ENCODE data around the gene KBTBD12. TPM values are rescaled to one million over a fixed set of nuclear protein-coding genes. Genes with fewer than 3 reads are reported as not detected.

KBTBD12 gene
- total RNA-seq, 2 experiments from 2014 or later = not detected

GRCh38 chr3:127984241-127984975, 69.4 kb downstream of the KBTBD12 start:
- Mint-ChIP-seq H3K27ac (no peak overlapping the region), H3K4me3 (no peak overlapping the region), H3K27me3 (ENCODE audit: low read depth) (peaks cover 1% of the 10 kb centered on the region), H3K4me1 (ENCODE audit: low read depth) (no peaks in the 10 kb centered on the region), H3K9me3 (no peaks in the 10 kb centered on the region), H3K36me3 (ENCODE audit: low read depth) (no peaks in the 10 kb centered on the region)
- DNase-seq = no peak
- CTCF ChIA-PET = no interaction called here
- intact Hi-C loops (cut with micrococcal nuclease) = no loop called here

DNA sequence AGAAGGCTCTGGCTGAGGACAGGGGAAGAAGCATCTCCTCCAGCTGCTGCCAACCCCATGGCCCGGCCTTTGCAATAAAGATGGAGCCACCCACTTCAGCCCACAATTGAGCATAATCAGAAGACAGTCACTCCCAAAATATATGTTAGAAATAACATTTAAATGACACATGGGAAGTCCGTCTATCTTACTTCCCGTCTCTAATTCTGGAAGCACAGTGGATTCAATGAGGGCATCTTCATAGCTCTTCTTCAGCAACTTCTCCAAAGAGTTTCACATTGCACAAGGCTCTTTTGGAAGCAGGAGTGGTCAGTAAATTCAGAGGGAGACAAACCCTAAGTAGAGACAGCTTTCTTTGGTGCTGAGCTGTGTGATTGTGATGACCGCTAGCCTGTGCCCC, 70.2 kb downstream of the KBTBD12 start:
- Mint-ChIP-seq H3K27me3 (ENCODE audit: low read depth) (peaks cover 1% of the 10 kb centered on the region), H3K4me1 (ENCODE audit: low read depth) (no peaks in the 10 kb centered on the region), H3K9me3 (no peaks in the 10 kb centered on the region), H3K4me3 (no peak overlapping the region), H3K27ac (no peak overlapping the region), H3K36me3 (ENCODE audit: low read depth) (no peaks in the 10 kb centered on the region)
- CTCF ChIA-PET = no interaction called here
- DNase-seq = no peak
- intact Hi-C loops (cut with micrococcal nuclease) = no loop called here

DNA sequence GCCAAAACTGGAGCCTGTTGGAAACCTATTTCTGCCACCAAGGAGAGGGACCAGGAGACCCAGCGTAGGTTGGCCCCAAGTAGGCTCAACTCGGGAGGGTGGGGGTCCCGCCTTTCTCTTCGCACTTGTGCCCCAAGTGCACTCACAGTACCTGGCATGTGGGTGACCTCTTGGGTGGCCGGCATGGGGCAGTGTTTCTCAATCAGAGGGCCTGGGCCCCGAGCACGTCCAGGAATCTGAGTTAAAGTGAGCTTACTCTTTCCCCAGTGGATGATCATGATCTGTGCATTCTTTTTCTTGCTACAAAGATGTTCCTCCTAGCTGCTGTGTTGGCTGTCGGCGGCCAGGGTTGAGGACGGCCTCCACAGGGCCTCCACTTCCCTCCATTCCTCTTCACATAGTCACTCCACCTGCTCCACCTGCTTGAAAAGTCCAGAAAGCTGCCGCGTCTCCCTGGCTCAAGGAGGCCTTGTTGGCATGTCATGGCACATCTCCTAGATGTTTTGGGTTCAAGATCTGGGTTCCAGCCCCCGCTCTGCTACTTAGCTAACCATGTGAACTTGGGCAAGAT, 70.7 kb downstream of the KBTBD12 start:
- CTCF ChIA-PET = interaction anchor here (0.6 kb wide), 1 partner anchor 24 kb away, joined by 3 read pairs; no protein-coding TSS in a partner anchor
- no peak for DNase-seq
- no peaks in the 10 kb centered on the region for H3K36me3 Mint-ChIP-seq (ENCODE audit: low read depth)
- no peaks in the 10 kb centered on the region for H3K4me1 Mint-ChIP-seq (ENCODE audit: low read depth)
- no peak overlapping the region for H3K27ac Mint-ChIP-seq
- intact Hi-C loops (cut with micrococcal nuclease) = no loop called here
- H3K9me3 Mint-ChIP-seq = no peaks in the 10 kb centered on the region
- peaks cover 1% of the 10 kb centered on the region for H3K27me3 Mint-ChIP-seq (ENCODE audit: low read depth)
- H3K4me3 Mint-ChIP-seq = no peak overlapping the region

DNA sequence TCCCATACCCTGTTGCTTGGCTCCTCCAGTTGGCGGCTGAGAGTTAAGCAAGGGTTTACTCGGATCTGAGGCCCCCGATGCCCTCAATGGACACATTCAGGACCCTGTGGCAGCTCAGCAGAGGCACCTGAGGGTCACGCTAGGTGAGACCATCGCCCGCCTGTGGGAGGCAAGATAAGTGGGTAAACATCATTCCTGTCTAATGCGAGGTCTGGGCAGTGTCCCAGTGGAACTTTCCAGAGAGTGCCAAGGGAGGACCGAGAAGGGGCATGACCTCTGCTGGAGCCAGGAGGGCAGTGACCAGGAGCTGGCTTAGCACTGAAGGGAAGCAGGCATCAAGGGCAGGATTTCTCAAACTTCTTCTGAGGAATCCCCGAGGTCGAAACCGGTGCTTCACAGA, 71.8 kb downstream of the KBTBD12 start:
- Mint-ChIP-seq H3K4me1 (ENCODE audit: low read depth) (no peaks in the 10 kb centered on the region), H3K27me3 (ENCODE audit: low read depth) (peaks cover 1% of the 10 kb centered on the region), H3K9me3 (no peaks in the 10 kb centered on the region), H3K36me3 (ENCODE audit: low read depth) (no peaks in the 10 kb centered on the region), H3K27ac (no peak overlapping the region), H3K4me3 (no peak overlapping the region)
- no peak for DNase-seq
- intact Hi-C loops (cut with micrococcal nuclease) = no loop called here
- CTCF ChIA-PET = no interaction called here

- Mint-ChIP-seq H3K36me3 (ENCODE audit: low read depth) (no peaks in the 10 kb centered on the region), H3K9me3 (no peaks in the 10 kb centered on the region), H3K4me1 (ENCODE audit: low read depth) (no peaks in the 10 kb centered on the region), H3K27ac (no peak overlapping the region), H3K4me3 (no peak overlapping the region), H3K27me3 (ENCODE audit: low read depth) (peaks cover 1% of the 10 kb centered on the region)
- DNase-seq = no peak
- CTCF ChIA-PET = no interaction called here
- intact Hi-C loops (cut with micrococcal nuclease) = no loop called here
Measured at GRCh38 chr3:127987309-127987995, 72.4 kb downstream of the KBTBD12 start.

GRCh38 chr3:127988770-127989557, 73.9 kb downstream of the KBTBD12 start:
- Mint-ChIP-seq H3K9me3 (no peaks in the 10 kb centered on the region), H3K4me3 (no peak overlapping the region), H3K4me1 (ENCODE audit: low read depth) (no peaks in the 10 kb centered on the region), H3K27me3 (ENCODE audit: low read depth) (no peaks in the 10 kb centered on the region), H3K27ac (no peak overlapping the region), H3K36me3 (ENCODE audit: low read depth) (no peaks in the 10 kb centered on the region)
- no peak for DNase-seq
- CTCF ChIA-PET = no interaction called here
- intact Hi-C loops (cut with micrococcal nuclease) = no loop called here

DNA sequence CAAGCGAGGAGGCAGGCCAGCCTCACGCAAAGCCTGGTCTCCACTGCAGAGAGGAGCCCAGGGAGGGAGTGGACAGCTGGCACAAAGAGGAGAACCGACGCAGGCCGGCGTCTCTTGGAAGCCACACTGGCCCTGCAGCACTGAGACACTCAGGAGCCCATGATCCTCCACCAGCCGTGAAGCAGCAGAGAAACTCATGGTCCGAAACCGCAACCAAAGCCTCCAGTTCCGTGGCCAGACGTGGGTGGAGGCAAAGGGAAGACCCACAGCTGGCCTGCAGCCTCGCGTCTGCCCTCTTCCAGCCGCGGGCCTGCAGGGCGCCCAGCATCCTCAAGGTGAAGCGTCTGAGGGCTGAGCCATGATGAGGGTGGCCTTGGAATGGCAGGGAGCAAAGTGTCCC, 75.0 kb downstream of the KBTBD12 start:
- H3K27me3 Mint-ChIP-seq (ENCODE audit: low read depth) = no peaks in the 10 kb centered on the region
- CTCF ChIA-PET = no interaction called here
- intact Hi-C loops (cut with micrococcal nuclease) = no loop called here
- DNase-seq = no peak
- no peaks in the 10 kb centered on the region for H3K9me3 Mint-ChIP-seq
- H3K27ac Mint-ChIP-seq = no peak overlapping the region
- no peak overlapping the region for H3K4me3 Mint-ChIP-seq
- H3K36me3 Mint-ChIP-seq (ENCODE audit: low read depth) = no peaks in the 10 kb centered on the region
- no peaks in the 10 kb centered on the region for H3K4me1 Mint-ChIP-seq (ENCODE audit: low read depth)

DNA sequence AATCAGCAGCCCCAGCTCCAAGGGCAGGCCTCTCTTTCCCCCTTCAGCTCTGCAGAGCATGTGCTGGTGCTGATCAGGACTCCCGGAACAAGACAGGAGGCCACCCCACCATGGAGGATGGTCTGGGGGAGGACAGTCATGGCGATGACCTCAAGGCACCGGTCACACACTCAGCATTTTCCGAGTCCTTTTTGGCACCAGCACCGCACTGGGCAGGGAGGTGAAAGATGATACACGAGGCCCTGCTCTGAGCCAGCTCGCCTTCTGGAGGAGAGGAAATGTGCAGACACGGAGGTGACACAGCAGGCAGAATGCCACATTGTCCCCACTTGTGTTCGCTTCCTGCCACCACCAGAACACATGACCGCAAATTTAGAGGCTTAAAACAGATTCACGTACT, 75.4 kb downstream of the KBTBD12 start:
- Mint-ChIP-seq H3K9me3 (no peaks in the 10 kb centered on the region), H3K27ac (no peak overlapping the region), H3K36me3 (ENCODE audit: low read depth) (no peaks in the 10 kb centered on the region), H3K27me3 (ENCODE audit: low read depth) (no peaks in the 10 kb centered on the region), H3K4me3 (no peak overlapping the region), H3K4me1 (ENCODE audit: low read depth) (no peaks in the 10 kb centered on the region)
- CTCF ChIA-PET = no interaction called here
- intact Hi-C loops (cut with micrococcal nuclease) = no loop called here
- DNase-seq = no peak

- CTCF ChIA-PET = no interaction called here
- DNase-seq = no peak
- Mint-ChIP-seq H3K36me3 (ENCODE audit: low read depth) (no peaks in the 10 kb centered on the region), H3K27me3 (ENCODE audit: low read depth) (no peaks in the 10 kb centered on the region), H3K27ac (no peak overlapping the region), H3K9me3 (no peaks in the 10 kb centered on the region), H3K4me3 (no peak overlapping the region), H3K4me1 (ENCODE audit: low read depth) (no peaks in the 10 kb centered on the region)
- intact Hi-C loops (cut with micrococcal nuclease) = no loop called here
Measured at GRCh38 chr3:127991251-127991650, 76.2 kb downstream of the KBTBD12 start.

DNA sequence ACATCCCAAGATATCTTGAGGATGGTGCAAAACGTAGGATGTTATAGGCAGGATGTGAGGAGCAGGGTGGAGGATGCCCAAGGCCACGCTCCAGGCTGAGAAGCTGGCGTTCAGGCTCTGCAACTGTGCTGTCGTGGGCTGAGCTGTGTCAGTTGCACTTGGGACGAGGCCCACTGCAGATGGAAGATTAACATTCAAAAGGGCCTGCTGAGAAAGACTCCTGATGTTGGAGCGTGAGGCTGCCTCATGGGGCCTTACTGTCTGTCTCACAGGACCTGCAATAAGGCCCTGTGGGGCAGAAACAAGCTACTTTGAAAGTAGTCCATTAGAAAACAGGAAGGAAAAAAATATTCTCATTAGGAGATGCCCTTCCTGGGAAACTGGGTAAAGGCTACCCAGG, 76.6 kb downstream of the KBTBD12 start:
- Mint-ChIP-seq H3K36me3 (ENCODE audit: low read depth) (no peaks in the 10 kb centered on the region), H3K9me3 (no peaks in the 10 kb centered on the region), H3K27ac (no peak overlapping the region), H3K4me3 (no peak overlapping the region), H3K27me3 (ENCODE audit: low read depth) (no peaks in the 10 kb centered on the region), H3K4me1 (ENCODE audit: low read depth) (no peaks in the 10 kb centered on the region)
- CTCF ChIA-PET = no interaction called here
- DNase-seq = no peak
- intact Hi-C loops (cut with micrococcal nuclease) = no loop called here

- H3K27ac Mint-ChIP-seq = no peak overlapping the region
- no peak for DNase-seq
- H3K36me3 Mint-ChIP-seq (ENCODE audit: low read depth) = no peaks in the 10 kb centered on the region
- H3K4me3 Mint-ChIP-seq = no peak overlapping the region
- H3K9me3 Mint-ChIP-seq = no peaks in the 10 kb centered on the region
- intact Hi-C loops (cut with micrococcal nuclease) = no loop called here
- no peaks in the 10 kb centered on the region for H3K27me3 Mint-ChIP-seq (ENCODE audit: low read depth)
- CTCF ChIA-PET = no interaction called here
- H3K4me1 Mint-ChIP-seq (ENCODE audit: low read depth) = no peaks in the 10 kb centered on the region
Measured at GRCh38 chr3:127992127-127992526, 77.1 kb downstream of the KBTBD12 start.

GRCh38 chr3:127994011-127994410, 79.0 kb downstream of the KBTBD12 start:
- no peaks in the 10 kb centered on the region for H3K4me1 Mint-ChIP-seq (ENCODE audit: low read depth)
- H3K27me3 Mint-ChIP-seq (ENCODE audit: low read depth) = no peaks in the 10 kb centered on the region
- intact Hi-C loops (cut with micrococcal nuclease) = no loop called here
- no peak overlapping the region for H3K27ac Mint-ChIP-seq
- no peaks in the 10 kb centered on the region for H3K9me3 Mint-ChIP-seq
- DNase-seq = no peak
- CTCF ChIA-PET = no interaction called here
- H3K36me3 Mint-ChIP-seq (ENCODE audit: low read depth) = no peaks in the 10 kb centered on the region
- H3K4me3 Mint-ChIP-seq = no peak overlapping the region
